Measurements from ENCODE around the gene LAT. TPM values are rescaled to one million over a fixed set of nuclear protein-coding genes. Genes with fewer than 3 reads are reported as not detected.

LAT gene
- polyA plus RNA-seq, 1 of the 3 experiments (the other 2 are of a cell fraction): 8.0 TPM

- Histone ChIP-seq H3K9me3 (no peaks in the 10 kb centered on the region), H3K4me1 (ENCODE audit: control insufficient read depth in 1 of 2, insufficient read depth in 2 of 2, low read depth in 1 of 2, low read length in 1 of 2) (no peaks in the 10 kb centered on the region), H3K27me3 (ENCODE audit: insufficient read depth) (no peaks in the 10 kb centered on the region), H4K20me1 (ENCODE audit: insufficient read depth) (no peaks in the 10 kb centered on the region), H3K79me2 (ENCODE audit: insufficient read depth) (no peaks in the 10 kb centered on the region), H3K9me2 (no peaks in the 10 kb centered on the region), H3K36me3 (replicated peaks in 1 of 2; ENCODE audit: control insufficient read depth in 1 of 2, insufficient read depth in 2 of 2, low read length in 1 of 2) (no peaks in the 10 kb centered on the region), H3F3A (replicated peaks; ENCODE audit: insufficient read depth) (no peaks in the 10 kb centered on the region), H2AFZ (ENCODE audit: low read depth) (no peak overlapping the region), H3K4me3 (ENCODE audit: low read depth in 2 of 2, low read length in 1 of 2) (no peak overlapping the region), H3K9ac (no peak overlapping the region), H3K4me2 (no peak overlapping the region), H3K27ac (ENCODE audit: low read depth in 2 of 2, low read length in 1 of 2) (no peak overlapping the region)
- TF ChIP-seq JUND (IDR thresholded peaks at IDR 0.05): no peak
- TF ChIP-seq YY1 (IDR thresholded peaks at IDR 0.05; ENCODE audit: low read depth): no peak
- TF ChIP-seq MXI1 (IDR thresholded peaks at IDR 0.05; ENCODE audit: low read depth, low read length): no peak
- TF ChIP-seq FOXM1 (IDR thresholded peaks at IDR 0.05; ENCODE audit: low read depth): no peak
- TF ChIP-seq EP300 (IDR thresholded peaks at IDR 0.05; ENCODE audit: borderline replicate concordance in 1 of 2, low read depth in 1 of 2, low read length in 1 of 2): no peak
- TF ChIP-seq SMC3 (IDR thresholded peaks at IDR 0.05; ENCODE audit: low read depth, low read length): no peak
- TF ChIP-seq USF1 (IDR thresholded peaks at IDR 0.05; ENCODE audit: borderline replicate concordance, low read depth): no peak
- no peak for TF ChIP-seq POLR2AphosphoS5 (IDR thresholded peaks at IDR 0.05; ENCODE audit: low read depth, low read length)
- TF ChIP-seq EZH2phosphoT487 (IDR thresholded peaks at IDR 0.05; ENCODE audit: borderline replicate concordance, low read depth): no peak
- no peak for TF ChIP-seq GATA2 (CRISPR knock-in tag; IDR thresholded peaks at IDR 0.05)
- no peak for TF ChIP-seq FOSL2 (IDR thresholded peaks at IDR 0.05; ENCODE audit: borderline replicate concordance, low read depth)
- no peak for TF ChIP-seq MAX (IDR thresholded peaks at IDR 0.05; ENCODE audit: low read depth)
- no peak for TF ChIP-seq IRF3 (IDR thresholded peaks at IDR 0.05; ENCODE audit: low read depth, low read length)
- 66% methylated on average over 33 of the region's 36 CpGs for WGBS (ENCODE audit: low lambda C conversion rate)
- ChIA-PET POLR2A (no interaction called here), CTCF (interaction anchor here (1.8 kb wide), 1 partner anchor 9 kb away, joined by 5 read pairs; no protein-coding TSS in a partner anchor)
- DNase-seq: peak; percentile 89
Observed at GRCh38 chr16:28935924-28936783, 48.7 kb upstream of the LAT start.

GRCh38 chr16:28936784-28937155, 48.1 kb upstream of the LAT start:
- no peak for DNase-seq
- POLR2A ChIA-PET: no interaction called here
- H3K4me2 ChIP-seq: no peak overlapping the region
- no peak for TF ChIP-seq FOXM1 (IDR thresholded peaks at IDR 0.05; ENCODE audit: low read depth)
- no peak for TF ChIP-seq TCF12 (IDR thresholded peaks at IDR 0.05)
- no peak for TF ChIP-seq REST (IDR thresholded peaks at IDR 0.05; ENCODE audit: low read depth, low read length)
- no peak for TF ChIP-seq POLR2AphosphoS5 (IDR thresholded peaks at IDR 0.05; ENCODE audit: low read depth, low read length)
- TF ChIP-seq TAF1 (IDR thresholded peaks at IDR 0.05; ENCODE audit: borderline replicate concordance, low read depth, low read length): no peak
- TF ChIP-seq TEAD4 (IDR thresholded peaks at IDR 0.05; ENCODE audit: borderline replicate concordance, insufficient read depth): no peak
- TF ChIP-seq ZBTB33 (IDR thresholded peaks at IDR 0.05; ENCODE audit: borderline replicate concordance, low read depth): no peak
- TF ChIP-seq GATA2 (CRISPR knock-in tag; IDR thresholded peaks at IDR 0.05): no peak
- no peak for TF ChIP-seq EZH2phosphoT487 (IDR thresholded peaks at IDR 0.05; ENCODE audit: borderline replicate concordance, low read depth)
- no peak for TF ChIP-seq JUND (IDR thresholded peaks at IDR 0.05)
- no peak for TF ChIP-seq RCOR1 (IDR thresholded peaks at IDR 0.05; ENCODE audit: low read length)

More at GRCh38 chr16:28936784-28937155, 48.1 kb upstream of the LAT start:
- Histone ChIP-seq H3K9me2 (no peaks in the 10 kb centered on the region), H3K4me3 (ENCODE audit: low read depth in 2 of 2, low read length in 1 of 2) (no peak overlapping the region), H3K36me3 (replicated peaks in 1 of 2; ENCODE audit: control insufficient read depth in 1 of 2, insufficient read depth in 2 of 2, low read length in 1 of 2) (no peaks in the 10 kb centered on the region), H3K27me3 (ENCODE audit: insufficient read depth) (no peaks in the 10 kb centered on the region), H3K9ac (no peak overlapping the region), H3K9me3 (no peaks in the 10 kb centered on the region), H2AFZ (ENCODE audit: low read depth) (no peak overlapping the region), H3K79me2 (ENCODE audit: insufficient read depth) (no peaks in the 10 kb centered on the region), H3K4me1 (ENCODE audit: control insufficient read depth in 1 of 2, insufficient read depth in 2 of 2, low read depth in 1 of 2, low read length in 1 of 2) (no peaks in the 10 kb centered on the region), H3F3A (replicated peaks; ENCODE audit: insufficient read depth) (no peaks in the 10 kb centered on the region), H3K27ac (ENCODE audit: low read depth in 2 of 2, low read length in 1 of 2) (no peak overlapping the region), H4K20me1 (ENCODE audit: insufficient read depth) (no peaks in the 10 kb centered on the region)
- 86% methylated on average over 12 of the region's 26 CpGs for WGBS (ENCODE audit: low lambda C conversion rate)
- CTCF ChIA-PET: interaction anchor here (1.8 kb wide), 1 partner anchor 8 kb away, joined by 5 read pairs; no protein-coding TSS in a partner anchor
